HEK293 (cell line): ENCODE measurements around the gene MFSD11.
A peak's percentile ranks its signal among the peaks of the same experiment; 100 is the strongest.

ENCODE experiments used
- CTCF ChIA-PET: fragments of 350-600 bp; formaldehyde crosslinking; extraction: SDS; loops from one replicate; lab custom pipeline; 2021; ENCODE audit warnings: antibody characterized with exemption; lab: Yijun Ruan, JAX
- POLR2A ChIA-PET: fragments of 300-600 bp; formaldehyde crosslinking; extraction: SDS; loops from one replicate; lab custom pipeline; 2020; ENCODE audit warnings: antibody characterized with exemption, inconsistent platforms; lab: Yijun Ruan, JAX
- H3K27ac ChIP-seq: fragments of 200-500 bp; sonication (Bioruptor generic); 2 replicates; pipeline ENCODE4 v1.5.1; 2014; ENCODE audit warnings: low read depth, low read length, control low read depth, inconsistent platforms; ENCODE audit errors: extremely low read depth
- H3K36me3 ChIP-seq, 2 experiments: fragments of 200-500 bp in 1 of 2; sonication (Bioruptor generic) in 1 of 2; 1 replicate in 1 of 2; 2 replicates in 1 of 2; pipeline ENCODE4 v1.5.1; 2014 to 2017; ENCODE audit warnings: inconsistent platforms in 2 of 2, low read length in 2 of 2; ENCODE audit not compliant: control insufficient read depth in 2 of 2, insufficient read depth in 1 of 2
- H3K4me1 ChIP-seq: fragments of 200-500 bp; sonication (Bioruptor generic); 2 replicates; pipeline ENCODE4 v1.5.1; 2014; ENCODE audit warnings: mild to moderate bottlenecking, low read length, inconsistent platforms; ENCODE audit not compliant: control insufficient read depth, insufficient read depth
- H3K4me3 ChIP-seq: 2 replicates; pipeline ENCODE4 v1.5.1; 2011; ENCODE audit warnings: low read depth, mild to moderate bottlenecking, control low read depth, low read length, moderate library complexity
- H3K9me3 ChIP-seq: fragments of 200-500 bp; sonication (Bioruptor generic); 2 replicates; pipeline ENCODE4 v1.5.1; 2014; ENCODE audit warnings: low read depth, low read length, inconsistent platforms; ENCODE audit not compliant: control insufficient read depth, insufficient read depth
- HIC1 ChIP-seq: fragments of 450-650 bp; formaldehyde crosslinking; IDR thresholded peaks from 2 replicates; pipeline ENCODE4 v1.5.1; 2016; ENCODE audit warnings: missing biosample characterization, missing genetic modification characterization
- KLF8 ChIP-seq: fragments of 450-650 bp; formaldehyde crosslinking; IDR thresholded peaks from 2 replicates; pipeline ENCODE4 v1.5.1; 2016; ENCODE audit warnings: missing biosample characterization, missing genetic modification characterization
- KLF9 ChIP-seq: fragments of 450-650 bp; formaldehyde crosslinking; IDR thresholded peaks from 2 replicates; pipeline ENCODE4 v1.5.1; 2016; ENCODE audit warnings: missing biosample characterization, missing genetic modification characterization, low read depth
- MYNN ChIP-seq: fragments of 450-650 bp; formaldehyde crosslinking; IDR thresholded peaks from 2 replicates; pipeline ENCODE4 v1.5.1; 2016; ENCODE audit warnings: missing biosample characterization, missing genetic modification characterization, borderline replicate concordance
- PRDM1 ChIP-seq: fragments of 450-650 bp; formaldehyde crosslinking; IDR thresholded peaks from 2 replicates; pipeline ENCODE4; 2016; ENCODE audit warnings: missing biosample characterization, missing genetic modification characterization
- PRDM4 ChIP-seq: fragments of 450-650 bp; formaldehyde crosslinking; IDR thresholded peaks from 2 replicates; pipeline ENCODE4 v1.5.1; 2017; ENCODE audit warnings: missing biosample characterization, missing genetic modification characterization
- PRDM6 ChIP-seq: fragments of 450-650 bp; formaldehyde crosslinking; IDR thresholded peaks from 2 replicates; pipeline ENCODE4 v1.5.1; 2017; ENCODE audit warnings: missing biosample characterization, missing genetic modification characterization
- SCRT2 ChIP-seq: fragments of 450-650 bp; formaldehyde crosslinking; IDR thresholded peaks from 2 replicates; pipeline ENCODE4 v1.5.1; 2016; ENCODE audit warnings: missing biosample characterization, missing genetic modification characterization
- ZBTB10 ChIP-seq: fragments of 450-650 bp; formaldehyde crosslinking; IDR thresholded peaks from 2 replicates; pipeline ENCODE4 v1.5.1; 2016; ENCODE audit warnings: missing biosample characterization, missing genetic modification characterization
- ZBTB7A ChIP-seq: fragments of 450-650 bp; formaldehyde crosslinking; IDR thresholded peaks from 2 replicates; pipeline ENCODE4 v1.5.1; 2016; ENCODE audit warnings: low read depth, missing biosample characterization, missing genetic modification characterization
- ZFP3 ChIP-seq: fragments of 450-650 bp; formaldehyde crosslinking; IDR thresholded peaks from 2 replicates; pipeline ENCODE4 v1.5.1; 2016; ENCODE audit warnings: low read depth, missing biosample characterization, missing genetic modification characterization
- ZFP41 ChIP-seq: fragments of 450-650 bp; formaldehyde crosslinking; IDR thresholded peaks from 2 replicates; pipeline ENCODE4 v1.5.1; 2016; ENCODE audit warnings: missing biosample characterization, missing genetic modification characterization, borderline replicate concordance
- ZNF140 ChIP-seq: fragments of 450-650 bp; formaldehyde crosslinking; IDR thresholded peaks from 2 replicates; pipeline ENCODE4 v1.5.1; 2016; ENCODE audit warnings: missing biosample characterization, missing genetic modification characterization
- ZNF146 ChIP-seq: fragments of 450-650 bp; formaldehyde crosslinking; IDR thresholded peaks from 2 replicates; pipeline ENCODE4 v1.5.1; 2016; ENCODE audit warnings: missing biosample characterization, missing genetic modification characterization
- ZNF16 ChIP-seq: fragments of 450-650 bp; formaldehyde crosslinking; IDR thresholded peaks from 2 replicates; pipeline ENCODE4 v1.5.1; 2016; ENCODE audit warnings: low read depth, missing biosample characterization, missing genetic modification characterization
- ZNF335 ChIP-seq: fragments of 450-650 bp; formaldehyde crosslinking; conservative IDR thresholded peaks from 2 replicates; pipeline ENCODE4 v1.5.1; 2016; ENCODE audit warnings: missing biosample characterization, missing genetic modification characterization
- ZNF449 ChIP-seq: fragments of 450-650 bp; formaldehyde crosslinking; IDR thresholded peaks from 2 replicates; pipeline ENCODE4 v1.5.1; 2017; ENCODE audit warnings: missing biosample characterization, mild to moderate bottlenecking, missing genetic modification characterization, moderate library complexity
- ZNF510 ChIP-seq: fragments of 450-650 bp; formaldehyde crosslinking; IDR thresholded peaks from 2 replicates; pipeline ENCODE4 v1.5.1; 2018; ENCODE audit warnings: mild to moderate bottlenecking, missing genetic modification characterization, missing biosample characterization; ENCODE audit not compliant: insufficient replicate concordance
- ZNF514 ChIP-seq: fragments of 450-650 bp; formaldehyde crosslinking; IDR thresholded peaks from 2 replicates; pipeline ENCODE4 v1.5.1; 2016; ENCODE audit warnings: missing biosample characterization, missing genetic modification characterization
- ZNF555 ChIP-seq: fragments of 450-650 bp; formaldehyde crosslinking; conservative IDR thresholded peaks from 2 replicates; pipeline ENCODE4 v1.5.1; 2017; ENCODE audit warnings: missing biosample characterization, mild to moderate bottlenecking, missing genetic modification characterization, inconsistent platforms
- ZNF571 ChIP-seq: fragments of 450-650 bp; formaldehyde crosslinking; IDR thresholded peaks from 2 replicates; pipeline ENCODE4 v1.5.0; 2017; ENCODE audit warnings: missing biosample characterization, missing genetic modification characterization
- ZNF580 ChIP-seq: fragments of 450-650 bp; formaldehyde crosslinking; IDR thresholded peaks from 2 replicates; pipeline ENCODE4 v1.5.1; 2016; ENCODE audit warnings: missing biosample characterization, missing genetic modification characterization
- ZNF610 ChIP-seq: fragments of 450-650 bp; formaldehyde crosslinking; IDR thresholded peaks from 2 replicates; pipeline ENCODE4 v1.5.1; 2016; ENCODE audit warnings: missing biosample characterization, missing genetic modification characterization, borderline replicate concordance
- ZNF670 ChIP-seq: fragments of 450-650 bp; formaldehyde crosslinking; IDR thresholded peaks from 2 replicates; pipeline ENCODE4 v1.5.1; 2016; ENCODE audit warnings: missing biosample characterization, missing genetic modification characterization, low read depth
- ZNF747 ChIP-seq: fragments of 450-650 bp; formaldehyde crosslinking; IDR thresholded peaks from 2 replicates; pipeline ENCODE4 v1.5.1; 2016; ENCODE audit warnings: missing biosample characterization, missing genetic modification characterization
- ZNF830 ChIP-seq: fragments of 450-650 bp; IDR thresholded peaks from 2 replicates; pipeline ENCODE4 v1.5.0; 2018; ENCODE audit warnings: missing biosample characterization, missing genetic modification characterization, low read depth, mild to moderate bottlenecking, moderate library complexity
- ZNF837 ChIP-seq: fragments of 450-650 bp; formaldehyde crosslinking; IDR thresholded peaks from 2 replicates; pipeline ENCODE4 v1.5.1; 2016; ENCODE audit warnings: missing biosample characterization, missing genetic modification characterization
- ZNF843 ChIP-seq: fragments of 450-650 bp; formaldehyde crosslinking; IDR thresholded peaks from 2 replicates; pipeline ENCODE4 v1.5.1; 2016; ENCODE audit warnings: missing biosample characterization, missing genetic modification characterization
- ZXDB ChIP-seq: fragments of 450-650 bp; formaldehyde crosslinking; IDR thresholded peaks from 2 replicates; pipeline ENCODE4 v1.5.1; 2016; ENCODE audit warnings: missing biosample characterization, missing genetic modification characterization

The MFSD11 gene

GRCh38 chr17:76688165-76688622, 49.7 kb upstream of the MFSD11 start (continued):
- TF ChIP-seq ZNF335, result no peak
- TF ChIP-seq KLF9 (tag by site-specific recombination), result no peak
- no peak for TF ChIP-seq ZNF510
- TF ChIP-seq KLF8 (tag by site-specific recombination), result no peak
- no peak for TF ChIP-seq ZNF555 (tag by site-specific recombination)
- no peak for TF ChIP-seq ZNF146
- no peak for TF ChIP-seq ZNF580 (tag by site-specific recombination)
- no peak for TF ChIP-seq ZNF140 (tag by site-specific recombination)
- 0 out of 2 replicates have a peak, but pooled peaks have one; percentile 28 for TF ChIP-seq SCRT2 (tag by site-specific recombination)
- no peak for TF ChIP-seq PRDM4 (tag by site-specific recombination)
- TF ChIP-seq ZFP3 (tag by site-specific recombination), result no peak
- peak; percentile 45; the same call in 1 of the 2 replicates for TF ChIP-seq HIC1
- no peak for TF ChIP-seq ZXDB (tag by site-specific recombination)
- TF ChIP-seq ZNF837, result no peak
- no peak for TF ChIP-seq MYNN (tag by site-specific recombination)
- no peak for TF ChIP-seq ZNF843 (tag by site-specific recombination)
- TF ChIP-seq ZNF830 (tag by site-specific recombination), result no peak
- no peak for TF ChIP-seq ZBTB7A
- TF ChIP-seq ZNF571 (tag by site-specific recombination), result no peak
- TF ChIP-seq PRDM1, result no peak

GRCh38 chr17:76689859-76690258, 48.1 kb upstream of the MFSD11 start:
- no peaks in the 10 kb centered on the region for H3K9me3 ChIP-seq
- ChIA-PET POLR2A (interaction anchor here (1.2 to 2.2 kb wide), 6 partner anchors 8 to 21 kb away, joined by 3 to 22 read pairs (median 10); partner anchors contain the start of gene MXRA7), CTCF (interaction anchor here (0.6 to 14.2 kb wide), 11 partner anchors 8 to 169 kb away, joined by 3 to 175 read pairs (median 6); partner anchors contain the start of gene MXRA7)
- no peak overlapping the region for H3K27ac ChIP-seq
- H3K4me1 ChIP-seq, result peaks cover 11% of the 10 kb centered on the region
- H3K36me3 ChIP-seq, result peaks cover 0 to 23% of the 10 kb centered on the region in 2 experiments; a peak in 2 of 3 replicates
- no peak overlapping the region for H3K4me3 ChIP-seq
- TF ChIP-seq ZFP41 (tag by site-specific recombination), result no peak
- TF ChIP-seq PRDM6 (tag by site-specific recombination), result no peak
- no peak for TF ChIP-seq ZNF449
- no peak for TF ChIP-seq ZNF610 (tag by site-specific recombination)
- TF ChIP-seq ZNF514 (tag by site-specific recombination), result no peak
- TF ChIP-seq ZBTB10 (tag by site-specific recombination), result no peak
- no peak for TF ChIP-seq ZNF670 (tag by site-specific recombination)
- TF ChIP-seq ZNF747 (tag by site-specific recombination), result no peak
- no peak for TF ChIP-seq ZNF16 (tag by site-specific recombination)
